ENCODE data around the gene NSUN5.
"Not testable (repeated sequence)": the region's sequence is repeated elsewhere in the genome, so short reads cannot be mapped to it uniquely, and the experiment has no call there.

NSUN5 gene

DNA sequence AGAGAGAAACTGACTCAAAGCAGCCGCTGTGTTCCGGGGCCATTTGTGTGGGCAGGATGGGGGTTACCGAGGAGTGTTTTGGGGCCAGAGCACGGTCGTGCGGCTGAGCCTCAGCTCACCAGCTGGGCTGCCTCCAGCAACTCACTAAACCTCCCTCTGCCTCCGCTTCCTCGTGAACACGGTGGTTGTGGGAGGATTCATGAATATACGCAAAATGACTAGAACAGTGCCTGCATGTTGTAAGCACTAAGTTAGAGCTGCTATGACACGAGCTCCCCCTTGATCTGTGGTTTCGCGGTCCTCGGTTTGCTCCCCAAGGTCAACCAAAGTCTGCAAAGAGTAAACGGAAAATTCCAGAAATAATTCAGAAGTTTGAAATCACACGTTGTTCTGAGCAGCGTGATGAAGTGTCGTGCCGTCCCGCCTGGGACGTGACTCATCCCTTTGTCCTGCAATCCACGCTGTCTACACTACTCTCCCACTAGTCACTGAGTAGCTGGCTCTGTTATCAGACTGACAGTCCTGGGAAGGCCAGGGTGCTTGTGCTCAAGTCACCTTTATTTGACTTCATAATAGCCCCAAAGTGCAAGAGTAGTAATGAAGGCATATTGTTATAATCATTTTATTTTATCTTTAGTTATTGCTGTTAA, 41.8 kb downstream of the NSUN5 start:
- not testable (repeated sequence) for DNase-seq

DNA sequence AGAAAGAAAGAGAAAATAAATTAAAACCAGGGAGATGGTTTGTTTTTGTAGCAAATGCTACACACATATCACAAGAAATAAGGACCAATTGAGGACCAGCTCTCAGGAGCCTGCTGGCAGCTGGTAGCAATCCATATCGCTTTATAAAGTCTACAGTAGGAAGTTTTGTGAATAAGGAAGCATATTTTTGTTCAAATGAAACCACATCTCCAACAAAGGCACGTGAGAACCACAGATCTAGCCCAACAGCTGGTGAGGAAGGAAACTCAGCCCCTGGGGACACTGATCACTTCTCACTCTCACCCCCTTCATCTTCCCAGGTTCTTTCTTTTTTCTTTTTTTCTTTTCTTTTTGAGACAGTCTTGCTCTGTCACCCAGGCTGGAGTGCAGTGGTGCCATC, 46.2 kb downstream of the NSUN5 start:
- DNase-seq: not testable (repeated sequence)
